Measurements from ENCODE around the gene FAM174B.

GRCh38 chr15:92633418-92633817 lies 22.2 kb downstream of the FAM174B start:
- TF ChIP-seq CTCF (IDR thresholded peaks at IDR 0.05) (no peak), POLR2A (IDR thresholded peaks at IDR 0.05) (no peak)

Measured in heart left ventricle (tissue), 13 donors.